ENCODE results near the gene NPHP4. TPM values are rescaled to one million over a fixed set of nuclear protein-coding genes. Genes with fewer than 3 reads are reported as not detected.

Gene NPHP4
- total RNA-seq, 1 experiment from 2014 or later, result 18.8 TPM

GRCh38 chr1:6035303-6035702 lies 43.1 kb upstream of the NPHP4 start:
- POLR2A ChIA-PET (ENCODE audit: unreplicated experiment), result no interaction called here
- no peak for ATAC-seq
- Histone ChIP-seq H3K9ac (ENCODE audit: low read length) (no peak overlapping the region), H3K27me3 (ENCODE audit: low read length) (no peaks in the 10 kb centered on the region), H3K9me3 (ENCODE audit: low read length) (no peaks in the 10 kb centered on the region), H3K36me3 (ENCODE audit: low read depth, low read length) (no peaks in the 10 kb centered on the region), H3K4me2 (ENCODE audit: low read length) (no peak overlapping the region), H4K20me1 (ENCODE audit: low read length) (no peaks in the 10 kb centered on the region), H3F3A (ENCODE audit: low read length, unreplicated experiment) (no peaks in the 10 kb centered on the region), H3K9me2 (replicated peaks; ENCODE audit: low read length) (no peaks in the 10 kb centered on the region), H3K27ac (ENCODE audit: low read length) (no peak overlapping the region), H3K4me3 (ENCODE audit: low read length) (no peak overlapping the region), H3K4me1 (ENCODE audit: insufficient read depth, low read length) (peaks cover 9% of the 10 kb centered on the region), H2AFZ (ENCODE audit: low read length) (no peak overlapping the region), H3K79me2 (ENCODE audit: low read length) (no peaks in the 10 kb centered on the region)
- no peak for DNase-seq
- BruUV-seq (replicated peaks), result no TSS peak
- CTCF ChIA-PET, result interaction anchor here (0.7 kb wide), 1 partner anchor 70 kb away, joined by 3 read pairs; no protein-coding TSS in a partner anchor
- intact Hi-C loops (cut with micrococcal nuclease), result no loop called here
- TF ChIP-seq CTCF (conservative IDR thresholded peaks at IDR 0.05; ENCODE audit: low read depth, low read length) (no peak), EZH2 (IDR thresholded peaks at IDR 0.05; ENCODE audit: low read length, unreplicated experiment) (no peak), EZH2phosphoT487 (IDR thresholded peaks at IDR 0.05; ENCODE audit: borderline replicate concordance, low read length) (no peak)

GRCh38 chr1:6034750-6035096 lies 42.5 kb upstream of the NPHP4 start:
- Histone ChIP-seq H3K4me1 (ENCODE audit: insufficient read depth, low read length) (peaks cover 9% of the 10 kb centered on the region), H3K9me2 (replicated peaks; ENCODE audit: low read length) (no peaks in the 10 kb centered on the region), H3K79me2 (ENCODE audit: low read length) (no peaks in the 10 kb centered on the region), H3K36me3 (ENCODE audit: low read depth, low read length) (no peaks in the 10 kb centered on the region), H3K4me3 (ENCODE audit: low read length) (no peak overlapping the region), H3K9me3 (ENCODE audit: low read length) (no peaks in the 10 kb centered on the region), H3F3A (ENCODE audit: low read length, unreplicated experiment) (no peaks in the 10 kb centered on the region), H4K20me1 (ENCODE audit: low read length) (no peaks in the 10 kb centered on the region), H3K27me3 (ENCODE audit: low read length) (no peaks in the 10 kb centered on the region), H2AFZ (ENCODE audit: low read length) (no peak overlapping the region), H3K4me2 (ENCODE audit: low read length) (no peak overlapping the region), H3K9ac (ENCODE audit: low read length) (no peak overlapping the region), H3K27ac (ENCODE audit: low read length) (no peak overlapping the region)
- intact Hi-C loops (cut with micrococcal nuclease), result no loop called here
- CTCF ChIA-PET, result interaction anchor here (0.7 kb wide), 1 partner anchor 129 kb away, joined by 3 read pairs; no protein-coding TSS in a partner anchor
- BruUV-seq (replicated peaks), result no TSS peak
- no peak for DNase-seq
- TF ChIP-seq EZH2 (IDR thresholded peaks at IDR 0.05; ENCODE audit: low read length, unreplicated experiment), result no peak
- no peak; the same call in 1 of the 2 replicates for TF ChIP-seq CTCF (conservative IDR thresholded peaks at IDR 0.05; ENCODE audit: low read depth, low read length)
- no peak for TF ChIP-seq EZH2phosphoT487 (IDR thresholded peaks at IDR 0.05; ENCODE audit: borderline replicate concordance, low read length)
- POLR2A ChIA-PET (ENCODE audit: unreplicated experiment), result no interaction called here
- no peak for ATAC-seq

GRCh38 chr1:6033986-6034749 lies 41.9 kb upstream of the NPHP4 start:
- DNase-seq, result peak; percentile 65
- POLR2A ChIA-PET (ENCODE audit: unreplicated experiment), result no interaction called here
- intact Hi-C loops (cut with micrococcal nuclease), result no loop called here

More at GRCh38 chr1:6033986-6034749, 41.9 kb upstream of the NPHP4 start:
- H3K27ac ChIP-seq (ENCODE audit: low read length), result no peak overlapping the region
- H4K20me1 ChIP-seq (ENCODE audit: low read length), result no peaks in the 10 kb centered on the region
- H3K4me3 ChIP-seq (ENCODE audit: low read length), result no peak overlapping the region
- H3K9ac ChIP-seq (ENCODE audit: low read length), result no peak overlapping the region
- no peak for TF ChIP-seq EZH2 (IDR thresholded peaks at IDR 0.05; ENCODE audit: low read length, unreplicated experiment)
- no peak for TF ChIP-seq EZH2phosphoT487 (IDR thresholded peaks at IDR 0.05; ENCODE audit: borderline replicate concordance, low read length)
- peak; percentile 83 for TF ChIP-seq CTCF (conservative IDR thresholded peaks at IDR 0.05; ENCODE audit: low read depth, low read length)
- H3K4me2 ChIP-seq (ENCODE audit: low read length), result no peak overlapping the region
- no peaks in the 10 kb centered on the region for H3K79me2 ChIP-seq (ENCODE audit: low read length)
- no peaks in the 10 kb centered on the region for H3K36me3 ChIP-seq (ENCODE audit: low read depth, low read length)
- no peaks in the 10 kb centered on the region for H3K9me2 ChIP-seq (replicated peaks; ENCODE audit: low read length)
- peak; percentile 72 for ATAC-seq
- no peaks in the 10 kb centered on the region for H3K27me3 ChIP-seq (ENCODE audit: low read length)
- CTCF ChIA-PET, result interaction anchor here (0.7 kb wide), 1 partner anchor 129 kb away, joined by 3 read pairs; no protein-coding TSS in a partner anchor
- H2AFZ ChIP-seq (ENCODE audit: low read length), result no peak overlapping the region
- no peaks in the 10 kb centered on the region for H3F3A ChIP-seq (ENCODE audit: low read length, unreplicated experiment)
- BruUV-seq (replicated peaks), result no TSS peak
- H3K9me3 ChIP-seq (ENCODE audit: low read length), result no peaks in the 10 kb centered on the region
- H3K4me1 ChIP-seq (ENCODE audit: insufficient read depth, low read length), result peaks cover 9% of the 10 kb centered on the region
